Panc1 (cell line): ENCODE results near the gene KAT2B. TPM values are rescaled to one million over a fixed set of nuclear protein-coding genes. Genes with fewer than 3 reads are reported as not detected.

ENCODE experiments used
- ATAC-seq: fragments of 200-7000 bp; cut with Tn5 transposase; 2 replicates; pipeline ENCODE4 v1.9.1; 2020; ENCODE audit warnings: mild to moderate bottlenecking, moderate library complexity
- BruUV-seq: library from RNA; stranded (reverse); fragments of 400-500 nt; replicated peaks from 2 replicates; lab custom pipeline; 2021; lab: Mats Ljungman, UMichigan
- CTCF ChIA-PET: fragments of 300-600 bp; sonication (Branson Sonifier 250); formaldehyde crosslinking; loops from one replicate; lab custom pipeline; 2022; ENCODE audit warnings: antibody characterized with exemption; lab: Charles Lee
- POLR2A ChIA-PET: fragments of 300-600 bp; sonication (Branson Sonifier 250); formaldehyde crosslinking; loops from one replicate; lab custom pipeline; 2022; ENCODE audit warnings: antibody characterized with exemption; lab: Charles Lee
- DNase-seq: peaks from one replicate; pipeline ENCODE4 v3.0.0-alpha.2; 2010; ENCODE audit warnings: low read depth, low spot score
- H3K27ac ChIP-seq: 2 replicates; pipeline ENCODE4 v1.5.1; 2011; ENCODE audit warnings: mild to moderate bottlenecking, low read length, inconsistent platforms
- H3K27me3 ChIP-seq: fragments of 200-500 bp; sonication (Bioruptor generic); 2 replicates; pipeline ENCODE4 v1.6.0; 2014; ENCODE audit warnings: low read length, inconsistent platforms; ENCODE audit not compliant: control insufficient read depth, insufficient read depth
- H3K36me3 ChIP-seq: fragments of 200-500 bp; sonication (Bioruptor generic); 2 replicates; pipeline ENCODE4 v1.5.1; 2014; ENCODE audit warnings: inconsistent platforms, mild to moderate bottlenecking, low read length, moderate library complexity; ENCODE audit not compliant: control insufficient read depth, insufficient read depth
- H3K4me1 ChIP-seq: 2 replicates; pipeline ENCODE4 v1.5.1; 2011; ENCODE audit warnings: inconsistent platforms, mild to moderate bottlenecking, low read length, moderate library complexity; ENCODE audit not compliant: control insufficient read depth, insufficient read depth
- H3K4me3 ChIP-seq, 2 experiments: 2 replicates each; pipeline ENCODE4 v1.5.1; 2011 to 2012; ENCODE audit warnings: low read depth in 2 of 2, low read length in 2 of 2, mild to moderate bottlenecking in 2 of 2, inconsistent platforms in 1 of 2, moderate library complexity in 1 of 2
- H3K9me3 ChIP-seq: fragments of 200-500 bp; sonication (Bioruptor generic); 2 replicates; pipeline ENCODE4 v1.5.1; 2014; ENCODE audit warnings: low read depth, mild to moderate bottlenecking, inconsistent platforms, low read length, moderate library complexity; ENCODE audit not compliant: control insufficient read depth, insufficient read depth
- CTCF ChIP-seq: fragments of 450-650 bp; IDR thresholded peaks from 2 replicates; pipeline ENCODE4 v1.5.1; 2017; ENCODE audit warnings: mild to moderate bottlenecking
- POLR2AphosphoS5 ChIP-seq: IDR thresholded peaks from 2 replicates; pipeline ENCODE4 v1.6.1; 2012; ENCODE audit warnings: mild to moderate bottlenecking, low read depth, low read length, moderate library complexity
- REST ChIP-seq, 2 experiments: IDR thresholded peaks; 2 replicates each; pipeline ENCODE4 v1.6.1; 2011 to 2012; ENCODE audit warnings: low read depth in 2 of 2, control low read depth in 1 of 2, low read length in 1 of 2, mild to moderate bottlenecking in 1 of 2, moderate library complexity in 1 of 2; ENCODE audit not compliant: insufficient read depth in 1 of 2
- SIN3A ChIP-seq: IDR thresholded peaks from 2 replicates; pipeline ENCODE4 v1.6.1; 2012; ENCODE audit warnings: low read depth, mild to moderate bottlenecking, low read length, moderate library complexity, borderline replicate concordance; ENCODE audit not compliant: insufficient read depth
- TCF7L2 ChIP-seq: IDR thresholded peaks from 2 replicates; pipeline ENCODE4 v1.6.1; 2011; ENCODE audit warnings: mild to moderate bottlenecking, low read depth, low read length, inconsistent platforms
- in situ Hi-C: cut with HindIII; loops from 2 replicates; pipeline ENCODE4 v1.10.0; 2016; ENCODE audit warnings: low sequenced_read_pairs, low pct_unique_long_range_greater_than_20kb
- intact Hi-C: fragments of 100-400 bp; cut with micrococcal nuclease; formaldehyde crosslinking; loops from one replicate; pipeline ENCODE4 v1.10.0; 2022; ENCODE audit not compliant: unreplicated experiment
- total RNA-seq: library from RNA; stranded (reverse); gene quantifications from one replicate; pipeline ENCODE4 v1.2.1, GENCODE V29; 2021; ENCODE audit not compliant: unreplicated experiment

The KAT2B gene
- total RNA-seq, 1 experiment from 2014 or later: 16.4 TPM

GRCh38 chr3:20111836-20112235 lies 71.6 kb downstream of the KAT2B start:
- Histone ChIP-seq H3K27ac (no peak overlapping the region), H3K4me1 (no peaks in the 10 kb centered on the region), H3K4me3 (no peak overlapping the region), H3K36me3 (no peaks in the 10 kb centered on the region), H3K9me3 (no peaks in the 10 kb centered on the region), H3K27me3 (no peaks in the 10 kb centered on the region)
- CTCF ChIA-PET: interaction anchor here (1.1 kb wide), 1 partner anchor 7 kb away, joined by 3 read pairs; no protein-coding TSS in a partner anchor
- BruUV-seq: no TSS peak
- no peak for ATAC-seq
- DNase-seq: peak; percentile 20
- intact Hi-C loops: no loop called here
- in situ Hi-C loops: no loop called here
- TF ChIP-seq TCF7L2 (no peak), REST (IDR thresholded peaks at IDR 0.05; ENCODE audit: insufficient read depth in 1 of 2, low read depth in 2 of 2, low read length in 1 of 2) (no peak), POLR2AphosphoS5 (no peak), CTCF (no peak), SIN3A (no peak)
- POLR2A ChIA-PET: no interaction called here

- Histone ChIP-seq H3K27me3 (no peaks in the 10 kb centered on the region), H3K9me3 (no peaks in the 10 kb centered on the region), H3K27ac (no peak overlapping the region), H3K4me3 (no peak overlapping the region), H3K36me3 (no peaks in the 10 kb centered on the region), H3K4me1 (no peaks in the 10 kb centered on the region)
- in situ Hi-C loops (no loop called here), intact Hi-C loops (no loop called here)
- CTCF ChIA-PET: no interaction called here
- DNase-seq (no peak), ATAC-seq (no peak)
- BruUV-seq: no TSS peak
- TF ChIP-seq CTCF (no peak), REST (IDR thresholded peaks at IDR 0.05; ENCODE audit: insufficient read depth in 1 of 2, low read depth in 2 of 2, low read length in 1 of 2) (no peak)
- POLR2A ChIA-PET: no interaction called here
Measured at GRCh38 chr3:20121088-20121487, 80.8 kb downstream of the KAT2B start.
